ENCODE results near the gene RANGRF.
"Not testable (repeated sequence)": the region's sequence is repeated elsewhere in the genome, so short reads cannot be mapped to it uniquely, and the experiment has no call there.

DNA sequence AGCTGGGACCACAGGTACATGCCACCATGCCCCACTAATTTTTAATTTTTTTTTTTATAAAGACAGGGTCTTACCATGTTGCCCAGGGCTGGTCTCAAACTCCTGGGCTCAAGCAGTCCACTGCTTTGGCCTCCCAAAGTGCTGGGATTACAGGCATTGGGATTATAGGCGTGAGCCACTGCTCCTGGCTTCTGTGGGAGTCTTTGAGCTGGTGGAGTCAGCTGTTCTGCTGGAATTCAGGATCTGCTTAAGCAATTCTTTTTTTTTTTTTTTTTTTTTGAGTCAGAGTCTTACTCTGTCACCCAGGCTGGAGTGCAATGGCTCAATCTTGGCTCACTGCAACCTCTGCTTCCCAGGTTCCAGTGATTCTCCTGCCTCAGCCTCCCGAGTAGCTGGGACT is 37.1 kb upstream of the RANGRF start:
- TF ChIP-seq, protein P1, sequence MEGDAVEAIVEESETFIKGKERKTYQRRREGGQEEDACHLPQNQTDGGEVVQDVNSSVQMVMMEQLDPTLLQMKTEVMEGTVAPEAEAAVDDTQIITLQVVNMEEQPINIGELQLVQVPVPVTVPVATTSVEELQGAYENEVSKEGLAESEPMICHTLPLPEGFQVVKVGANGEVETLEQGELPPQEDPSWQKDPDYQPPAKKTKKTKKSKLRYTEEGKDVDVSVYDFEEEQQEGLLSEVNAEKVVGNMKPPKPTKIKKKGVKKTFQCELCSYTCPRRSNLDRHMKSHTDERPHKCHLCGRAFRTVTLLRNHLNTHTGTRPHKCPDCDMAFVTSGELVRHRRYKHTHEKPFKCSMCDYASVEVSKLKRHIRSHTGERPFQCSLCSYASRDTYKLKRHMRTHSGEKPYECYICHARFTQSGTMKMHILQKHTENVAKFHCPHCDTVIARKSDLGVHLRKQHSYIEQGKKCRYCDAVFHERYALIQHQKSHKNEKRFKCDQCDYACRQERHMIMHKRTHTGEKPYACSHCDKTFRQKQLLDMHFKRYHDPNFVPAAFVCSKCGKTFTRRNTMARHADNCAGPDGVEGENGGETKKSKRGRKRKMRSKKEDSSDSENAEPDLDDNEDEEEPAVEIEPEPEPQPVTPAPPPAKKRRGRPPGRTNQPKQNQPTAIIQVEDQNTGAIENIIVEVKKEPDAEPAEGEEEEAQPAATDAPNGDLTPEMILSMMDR (IDR thresholded peaks at IDR 0.05) = not testable (repeated sequence)
- not testable (repeated sequence) for TF ChIP-seq ZFX (IDR thresholded peaks at IDR 0.05; ENCODE audit: borderline replicate concordance)
